HG03342 (cell line): ENCODE data around the gene CDK18.
"Not testable (repeated sequence)": the region's sequence is repeated elsewhere in the genome, so short reads cannot be mapped to it uniquely, and the experiment has no call there.

ENCODE experiments used
- ATAC-seq: cut with Tn5 transposase; IDR thresholded peaks from one replicate; pipeline ENCODE4 v1.9.1; 2021; ENCODE audit warnings: mild to moderate bottlenecking, moderate library complexity; ENCODE audit not compliant: unreplicated experiment

CDK18 gene

GRCh38 chr1:205504311-205505075, at the start of gene CDK18:
Gene CDK18 (plus strand): TSS chr1:205504669. CDS start chr1:205523168, 18,499 bp downstream.
- ATAC-seq = no peak

- ATAC-seq = no peak
Measured at GRCh38 chr1:205454903-205455335, 49.5 kb upstream of the CDK18 start.

GRCh38 chr1:205455581-205456382, 48.7 kb upstream of the CDK18 start, which contains the start of gene BLACAT1:
Gene BLACAT1 (minus strand): TSS chr1:205456045.
- no peak for ATAC-seq

- no peak for ATAC-seq
Measured at GRCh38 chr1:205456383-205456867, 48.0 kb upstream of the CDK18 start.

- no peak for ATAC-seq
Measured at GRCh38 chr1:205456868-205457745, 47.4 kb upstream of the CDK18 start.

- no peak for ATAC-seq
Measured at GRCh38 chr1:205458777-205459566, 45.5 kb upstream of the CDK18 start.

- no peak for ATAC-seq
Measured at GRCh38 chr1:205465392-205465791, 39.1 kb upstream of the CDK18 start.

GRCh38 chr1:205466595-205467220, 37.8 kb upstream of the CDK18 start:
- no peak for ATAC-seq

- no peak for ATAC-seq
Measured at GRCh38 chr1:205470131-205470530, 34.3 kb upstream of the CDK18 start.

GRCh38 chr1:205472737-205473441, 31.6 kb upstream of the CDK18 start:
- no peak for ATAC-seq

GRCh38 chr1:205473475-205473874, 31.0 kb upstream of the CDK18 start:
- ATAC-seq = no peak

GRCh38 chr1:205473966-205474365, 30.5 kb upstream of the CDK18 start:
- no peak for ATAC-seq

- no peak for ATAC-seq
Measured at GRCh38 chr1:205474571-205474970, 29.9 kb upstream of the CDK18 start.

GRCh38 chr1:205475855-205476254, 28.6 kb upstream of the CDK18 start:
- ATAC-seq = no peak

GRCh38 chr1:205476648-205477047, 27.8 kb upstream of the CDK18 start:
- no peak for ATAC-seq

- no peak for ATAC-seq
Measured at GRCh38 chr1:205477121-205477758, 27.2 kb upstream of the CDK18 start.

GRCh38 chr1:205477759-205478247, 26.7 kb upstream of the CDK18 start:
- no peak for ATAC-seq

- ATAC-seq = not testable (repeated sequence)
Measured at GRCh38 chr1:205478985-205479384, 25.5 kb upstream of the CDK18 start.
